BLaER1 (cell line): ENCODE results near the gene GPBP1.
"Not testable (repeated sequence)": the region's sequence is repeated elsewhere in the genome, so short reads cannot be mapped to it uniquely, and the experiment has no call there.

ENCODE experiments used
- H3K27ac ChIP-seq: shearing (Covaris generic); formaldehyde crosslinking; 2 replicates; pipeline ENCODE4 v1.8.1; 2022
- H3K27me3 ChIP-seq: shearing (Covaris generic); formaldehyde crosslinking; 2 replicates; pipeline ENCODE4 v1.8.1; 2022
- H3K36me3 ChIP-seq: shearing (Covaris generic); formaldehyde crosslinking; 2 replicates; pipeline ENCODE4 v1.8.1; 2022
- H3K4me1 ChIP-seq: shearing (Covaris generic); formaldehyde crosslinking; 2 replicates; pipeline ENCODE4 v1.8.1; 2022
- H3K4me2 ChIP-seq: shearing (Covaris generic); formaldehyde crosslinking; 2 replicates; pipeline ENCODE4 v1.8.1; 2022
- H3K4me3 ChIP-seq: shearing (Covaris generic); formaldehyde crosslinking; 2 replicates; pipeline ENCODE4 v1.8.1; 2022
- H3K9ac ChIP-seq: shearing (Covaris generic); formaldehyde crosslinking; 2 replicates; pipeline ENCODE4 v1.8.1; 2022
- H3K9me3 ChIP-seq: shearing (Covaris generic); formaldehyde crosslinking; 2 replicates; pipeline ENCODE4 v1.8.1; 2022
- H4K20me1 ChIP-seq: shearing (Covaris generic); formaldehyde crosslinking; 2 replicates; pipeline ENCODE4 v1.8.1; 2022
- Cebpa-rat ChIP-seq: shearing (Covaris generic); IDR thresholded peaks from 2 replicates; pipeline ENCODE4 v1.8.1; 2022

The GPBP1 gene

GRCh38 chr5:57299986-57300385, 126.1 kb downstream of the GPBP1 start:
- H4K20me1 ChIP-seq = no peaks in the 10 kb centered on the region
- H3K4me2 ChIP-seq = no peak overlapping the region
- H3K27ac ChIP-seq = no peak overlapping the region
- H3K36me3 ChIP-seq = no peaks in the 10 kb centered on the region
- H3K9ac ChIP-seq = no peak overlapping the region
- H3K9me3 ChIP-seq = no peaks in the 10 kb centered on the region
- no peak for TF ChIP-seq Cebpa-rat
- no peaks in the 10 kb centered on the region for H3K27me3 ChIP-seq
- H3K4me3 ChIP-seq = no peak overlapping the region
- peaks cover 24% of the 10 kb centered on the region for H3K4me1 ChIP-seq

GRCh38 chr5:57302164-57302563, 128.3 kb downstream of the GPBP1 start:
- peaks cover 24% of the 10 kb centered on the region for H3K4me1 ChIP-seq
- no peak for TF ChIP-seq Cebpa-rat
- H3K4me3 ChIP-seq = no peak overlapping the region
- H3K27me3 ChIP-seq = no peaks in the 10 kb centered on the region
- H3K9ac ChIP-seq = no peak overlapping the region
- H3K36me3 ChIP-seq = no peaks in the 10 kb centered on the region
- H3K4me2 ChIP-seq = no peak overlapping the region
- H3K27ac ChIP-seq = no peak overlapping the region
- peaks cover 18% of the 10 kb centered on the region for H3K9me3 ChIP-seq
- H4K20me1 ChIP-seq = no peaks in the 10 kb centered on the region

- Histone ChIP-seq H3K27me3 (no peaks in the 10 kb centered on the region), H3K4me2 (no peak overlapping the region), H3K27ac (no peak overlapping the region), H3K4me3 (no peak overlapping the region), H4K20me1 (no peaks in the 10 kb centered on the region), H3K4me1 (peaks cover 24% of the 10 kb centered on the region), H3K9me3 (peaks cover 22% of the 10 kb centered on the region), H3K36me3 (no peaks in the 10 kb centered on the region), H3K9ac (no peak overlapping the region)
- no peak for TF ChIP-seq Cebpa-rat
Measured at GRCh38 chr5:57302643-57303042, 128.8 kb downstream of the GPBP1 start.

GRCh38 chr5:57303985-57304384, 130.1 kb downstream of the GPBP1 start:
- H3K9ac ChIP-seq = no peak overlapping the region

GRCh38 chr5:57304931-57305330, 131.1 kb downstream of the GPBP1 start:
- Histone ChIP-seq H3K9me3 (peaks cover 42% of the 10 kb centered on the region), H3K27me3 (no peaks in the 10 kb centered on the region), H3K9ac (no peak overlapping the region), H3K4me2 (no peak overlapping the region), H3K4me1 (peaks cover 10% of the 10 kb centered on the region; the same call in 1 of the 2 replicates), H3K27ac (no peak overlapping the region), H3K36me3 (no peaks in the 10 kb centered on the region), H3K4me3 (no peak overlapping the region), H4K20me1 (no peaks in the 10 kb centered on the region)
- TF ChIP-seq Cebpa-rat = no peak

More at GRCh38 chr5:57303985-57304384, 130.1 kb downstream of the GPBP1 start:
- Histone ChIP-seq H3K4me3 (no peak overlapping the region), H3K27me3 (no peaks in the 10 kb centered on the region), H3K4me1 (peaks cover 15% of the 10 kb centered on the region), H3K36me3 (no peaks in the 10 kb centered on the region), H4K20me1 (no peaks in the 10 kb centered on the region), H3K27ac (no peak overlapping the region), H3K9me3 (peaks cover 36% of the 10 kb centered on the region), H3K4me2 (no peak overlapping the region)
- no peak for TF ChIP-seq Cebpa-rat

- Histone ChIP-seq H3K36me3 (no peaks in the 10 kb centered on the region), H3K9ac (no peak overlapping the region), H3K4me3 (no peak overlapping the region), H3K9me3 (peaks cover 42% of the 10 kb centered on the region), H3K27me3 (no peaks in the 10 kb centered on the region), H3K4me1 (peaks cover 10% of the 10 kb centered on the region; the same call in 1 of the 2 replicates), H4K20me1 (no peaks in the 10 kb centered on the region), H3K4me2 (no peak overlapping the region), H3K27ac (no peak overlapping the region)
- TF ChIP-seq Cebpa-rat = no peak
Measured at GRCh38 chr5:57306359-57306758, 132.5 kb downstream of the GPBP1 start.

- H3K4me1 ChIP-seq = 0 out of 2 replicates have a peak, but pooled peaks cover 3% of the 10 kb centered on the region
- H3K27ac ChIP-seq = no peak overlapping the region
- H4K20me1 ChIP-seq = no peaks in the 10 kb centered on the region
- H3K4me2 ChIP-seq = no peak overlapping the region
- H3K9me3 ChIP-seq = peaks cover 42% of the 10 kb centered on the region
- H3K36me3 ChIP-seq = no peaks in the 10 kb centered on the region
- no peak overlapping the region for H3K9ac ChIP-seq
- H3K4me3 ChIP-seq = no peak overlapping the region
- H3K27me3 ChIP-seq = no peaks in the 10 kb centered on the region
- no peak for TF ChIP-seq Cebpa-rat
Measured at GRCh38 chr5:57307516-57307915, 133.7 kb downstream of the GPBP1 start.

- H4K20me1 ChIP-seq, H3K27me3 ChIP-seq, H3K4me3 ChIP-seq, H3K4me1 ChIP-seq, H3K9ac ChIP-seq, H3K4me2 ChIP-seq, H3K36me3 ChIP-seq, H3K27ac ChIP-seq: not testable (repeated sequence)
- H3K9me3 ChIP-seq = peaks cover 42% of the 10 kb centered on the region
Measured at GRCh38 chr5:57309022-57309421, 135.2 kb downstream of the GPBP1 start.

- H3K9me3 ChIP-seq = peaks cover 33% of the 10 kb centered on the region
- H4K20me1 ChIP-seq = no peaks in the 10 kb centered on the region
Measured at GRCh38 chr5:57311251-57311650, 137.4 kb downstream of the GPBP1 start.

GRCh38 chr5:57311921-57312735, 138.3 kb downstream of the GPBP1 start:
- Histone ChIP-seq H3K4me1 (no peaks in the 10 kb centered on the region), H4K20me1 (no peaks in the 10 kb centered on the region), H3K27me3 (no peaks in the 10 kb centered on the region), H3K4me2 (no peak overlapping the region), H3K9ac (no peak overlapping the region), H3K4me3 (no peak overlapping the region), H3K9me3 (peaks cover 25% of the 10 kb centered on the region), H3K36me3 (no peaks in the 10 kb centered on the region), H3K27ac (no peak overlapping the region)
- TF ChIP-seq Cebpa-rat = no peak

More at GRCh38 chr5:57311251-57311650, 137.4 kb downstream of the GPBP1 start:
- Histone ChIP-seq H3K4me3 (no peak overlapping the region), H3K27ac (no peak overlapping the region), H3K36me3 (no peaks in the 10 kb centered on the region), H3K27me3 (no peaks in the 10 kb centered on the region), H3K4me1 (no peaks in the 10 kb centered on the region), H3K9ac (no peak overlapping the region), H3K4me2 (no peak overlapping the region)
- TF ChIP-seq Cebpa-rat = no peak

GRCh38 chr5:57313716-57314115, 139.9 kb downstream of the GPBP1 start:
- Histone ChIP-seq H3K9me3 (peaks cover 9% of the 10 kb centered on the region), H3K4me2 (no peak overlapping the region), H3K9ac (no peak overlapping the region), H3K27me3 (no peaks in the 10 kb centered on the region), H3K27ac (no peak overlapping the region), H3K4me3 (no peak overlapping the region), H3K4me1 (no peaks in the 10 kb centered on the region), H4K20me1 (no peaks in the 10 kb centered on the region), H3K36me3 (no peaks in the 10 kb centered on the region)
- TF ChIP-seq Cebpa-rat = no peak
